Stimulated activated memory B cell treated with anti-CD40 and anti-IgM and Interleukin-4, amounts not matched to agents 10 μg/mL and 1 μg/mL and 100 μg/mL, for 72 hours (primary cell): ENCODE measurements around the gene AZGP1.
A peak's percentile ranks its signal among the peaks of the same experiment; 100 is the strongest.
"Not testable (repeated sequence)": the region's sequence is repeated elsewhere in the genome, so short reads cannot be mapped to it uniquely, and the experiment has no call there.

Source experiments
- ATAC-seq: fragments of 150-1000 bp; cut with Tn5 transposase; 2 replicates; pipeline ENCODE4 v1.10.0; 2021
- H3K27ac Mint-ChIP-seq: one replicate; pipeline ENCODE4 v1.8.0; 2022; ENCODE audit warnings: mild to moderate bottlenecking, mixed read lengths
- H3K27me3 Mint-ChIP-seq: one replicate; pipeline ENCODE4 v1.8.0; 2022; ENCODE audit warnings: mixed read lengths
- H3K36me3 Mint-ChIP-seq: one replicate; pipeline ENCODE4 v1.8.0; 2022; ENCODE audit warnings: mixed read lengths
- H3K4me1 Mint-ChIP-seq: one replicate; pipeline ENCODE4 v1.8.0; 2022; ENCODE audit warnings: mixed read lengths
- H3K4me3 Mint-ChIP-seq: one replicate; pipeline ENCODE4 v1.8.0; 2022; ENCODE audit warnings: mild to moderate bottlenecking, moderate library complexity, mixed read lengths
- H3K9me3 Mint-ChIP-seq: one replicate; pipeline ENCODE4 v1.8.0; 2022; ENCODE audit warnings: mixed read lengths

AZGP1 gene

DNA sequence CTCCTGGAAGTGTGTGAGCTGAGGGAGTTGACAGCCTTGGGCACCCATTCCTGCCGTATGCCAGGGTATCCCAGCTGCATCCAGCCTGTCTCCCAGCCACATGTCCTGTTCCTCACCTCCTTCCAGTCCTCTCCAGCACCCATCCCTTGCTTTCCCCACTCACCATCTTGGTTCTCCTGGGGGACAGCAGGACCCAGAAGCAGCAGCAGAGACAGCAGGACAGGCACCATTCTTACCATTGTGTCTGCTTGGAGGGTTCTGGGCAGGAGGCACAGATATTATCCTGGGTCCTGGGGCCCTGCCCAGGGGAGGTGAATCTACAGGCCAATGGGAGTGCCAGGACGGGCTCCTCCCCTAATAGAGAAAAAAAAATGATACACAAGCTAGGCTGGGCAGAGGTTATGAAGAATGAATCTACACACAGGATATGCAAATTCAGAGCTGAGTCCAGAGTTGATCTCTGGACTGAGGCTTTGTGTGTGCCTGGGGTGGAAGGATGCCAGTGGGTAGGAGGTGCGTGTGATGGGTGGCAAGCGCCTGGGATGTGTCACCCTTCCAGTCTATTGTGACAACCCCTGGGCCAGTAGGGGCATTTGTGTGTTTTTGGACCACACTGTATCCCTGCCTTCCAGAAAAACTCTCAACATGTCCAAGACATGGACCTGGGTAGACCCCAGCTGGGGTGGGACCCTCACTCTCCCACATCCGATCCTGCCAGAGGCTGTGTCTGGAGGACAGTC lies at the start of gene AZGP1:
AZGP1 (minus strand) TSS at position 250 of the 740 bp plus-strand sequence; CDS start at position 239, 11 bp downstream.
- Mint-ChIP-seq H3K4me3 (no peak within 1 kb of the TSS), H3K36me3 (no peaks in the 10 kb centered on the region), H3K27ac (no peak within 1 kb of the TSS), H3K9me3 (no peaks in the 10 kb centered on the region), H3K4me1 (peaks cover 7% of the 10 kb centered on the region), H3K27me3 (peaks cover 54% of the 10 kb centered on the region)
- no peak for ATAC-seq

GRCh38 chr7:100024020-100024619 lies 48.3 kb upstream of the AZGP1 start:
- Mint-ChIP-seq H3K27ac (no peak overlapping the region), H3K9me3 (no peaks in the 10 kb centered on the region), H3K27me3 (no peaks in the 10 kb centered on the region), H3K36me3 (peaks cover 19% of the 10 kb centered on the region), H3K4me3 (no peak overlapping the region), H3K4me1 (peaks cover 21% of the 10 kb centered on the region)
- no peak for ATAC-seq

DNA sequence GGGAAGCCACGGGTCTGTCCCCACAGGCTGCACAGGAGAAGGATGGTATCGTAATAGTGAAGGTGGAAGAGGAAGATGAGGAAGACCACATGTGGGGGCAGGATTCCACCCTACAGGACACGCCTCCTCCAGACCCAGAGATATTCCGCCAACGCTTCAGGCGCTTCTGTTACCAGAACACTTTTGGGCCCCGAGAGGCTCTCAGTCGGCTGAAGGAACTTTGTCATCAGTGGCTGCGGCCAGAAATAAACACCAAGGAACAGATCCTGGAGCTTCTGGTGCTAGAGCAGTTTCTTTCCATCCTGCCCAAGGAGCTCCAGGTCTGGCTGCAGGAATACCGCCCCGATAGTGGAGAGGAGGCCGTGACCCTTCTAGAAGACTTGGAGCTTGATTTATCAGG lies 47.7 kb upstream of the AZGP1 start:
- Mint-ChIP-seq H3K27ac (no peak overlapping the region), H3K36me3 (peaks cover 19% of the 10 kb centered on the region), H3K4me3 (no peak overlapping the region), H3K4me1 (peaks cover 23% of the 10 kb centered on the region), H3K9me3 (no peaks in the 10 kb centered on the region), H3K27me3 (no peaks in the 10 kb centered on the region)
- no peak for ATAC-seq

DNA sequence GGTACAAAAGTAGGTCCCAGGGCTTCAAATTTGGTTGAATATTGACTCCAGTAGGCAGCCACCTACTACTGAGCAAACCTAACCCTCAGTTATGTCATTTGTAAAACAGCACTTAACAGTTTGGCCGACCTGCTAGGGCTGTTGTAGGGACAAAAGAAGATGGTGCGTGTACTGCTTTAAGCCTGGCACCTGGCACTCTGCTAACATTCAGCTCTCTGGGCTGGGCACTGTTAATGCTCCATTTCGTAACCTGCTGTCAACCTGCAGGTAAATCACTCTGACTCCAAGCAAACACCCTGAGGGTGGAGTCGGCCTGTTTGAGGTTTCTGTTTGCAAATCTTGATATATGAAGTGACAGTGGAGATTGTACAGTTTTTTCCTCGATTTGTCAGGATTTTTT lies 46.8 kb upstream of the AZGP1 start:
- ATAC-seq = no peak
- Mint-ChIP-seq H3K27ac (no peak overlapping the region), H3K27me3 (no peaks in the 10 kb centered on the region), H3K4me3 (no peak overlapping the region), H3K4me1 (peaks cover 30% of the 10 kb centered on the region), H3K9me3 (no peaks in the 10 kb centered on the region), H3K36me3 (peaks cover 19% of the 10 kb centered on the region)

DNA sequence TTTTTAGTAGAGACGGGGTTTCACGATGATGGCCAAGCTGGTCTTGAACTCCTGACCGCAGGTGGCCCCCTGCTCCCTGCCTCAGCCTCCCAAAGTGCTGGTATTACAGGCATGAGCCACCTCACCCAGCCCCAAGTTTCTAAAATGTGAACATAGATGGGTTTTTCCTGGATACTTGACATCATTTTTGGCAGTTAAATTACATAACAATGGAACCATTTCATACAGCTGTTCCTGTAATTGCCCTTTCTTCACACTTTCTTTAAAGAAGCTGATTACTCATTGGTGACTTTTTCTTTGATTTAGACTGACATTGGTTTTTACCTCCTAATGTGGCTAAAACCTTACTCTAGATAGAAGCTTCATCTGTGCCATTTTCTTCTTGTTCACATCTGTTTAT lies 45.5 kb upstream of the AZGP1 start:
- Mint-ChIP-seq H3K4me3 (no peak overlapping the region), H3K27ac (no peak overlapping the region), H3K9me3 (no peaks in the 10 kb centered on the region), H3K36me3 (peaks cover 19% of the 10 kb centered on the region), H3K27me3 (no peaks in the 10 kb centered on the region), H3K4me1 (peaks cover 35% of the 10 kb centered on the region)
- no peak for ATAC-seq

GRCh38 chr7:100019908-100020307 lies 44.1 kb upstream of the AZGP1 start:
- Mint-ChIP-seq H3K4me3 (no peak overlapping the region), H3K9me3 (no peaks in the 10 kb centered on the region), H3K4me1 (peaks cover 31% of the 10 kb centered on the region), H3K27me3 (no peaks in the 10 kb centered on the region), H3K36me3 (peaks cover 19% of the 10 kb centered on the region), H3K27ac (peak overlapping the region; percentile 3)
- no peak for ATAC-seq

DNA sequence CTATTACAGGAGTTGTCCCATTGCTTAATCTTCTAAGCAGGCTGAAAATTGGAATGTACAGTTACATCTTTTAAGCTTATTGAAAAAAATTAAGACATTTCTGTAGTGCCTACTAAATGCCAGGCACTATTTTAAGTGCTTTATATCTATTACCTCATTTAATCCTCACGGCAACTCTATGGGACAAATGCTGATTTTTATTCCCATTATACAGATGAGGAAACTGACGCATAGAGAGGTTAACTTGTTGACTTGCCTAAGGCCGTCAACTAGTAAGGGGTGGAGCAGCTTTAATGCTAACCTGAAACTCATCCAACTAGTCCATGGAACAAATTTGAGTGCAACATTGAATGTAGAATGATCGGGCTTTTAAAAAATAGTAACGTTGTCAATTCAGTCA lies 42.0 kb upstream of the AZGP1 start:
- H3K9me3 Mint-ChIP-seq = no peaks in the 10 kb centered on the region
- H3K27me3 Mint-ChIP-seq = no peaks in the 10 kb centered on the region
- no peak overlapping the region for H3K27ac Mint-ChIP-seq
- peaks cover 4% of the 10 kb centered on the region for H3K36me3 Mint-ChIP-seq
- no peak for ATAC-seq
- no peak overlapping the region for H3K4me3 Mint-ChIP-seq
- peaks cover 31% of the 10 kb centered on the region for H3K4me1 Mint-ChIP-seq

GRCh38 chr7:100017300-100017699 lies 41.5 kb upstream of the AZGP1 start:
- Mint-ChIP-seq H3K27me3 (no peaks in the 10 kb centered on the region), H3K9me3 (no peaks in the 10 kb centered on the region), H3K27ac (no peak overlapping the region), H3K4me3 (no peak overlapping the region), H3K36me3 (no peaks in the 10 kb centered on the region), H3K4me1 (peaks cover 31% of the 10 kb centered on the region)
- no peak for ATAC-seq

DNA sequence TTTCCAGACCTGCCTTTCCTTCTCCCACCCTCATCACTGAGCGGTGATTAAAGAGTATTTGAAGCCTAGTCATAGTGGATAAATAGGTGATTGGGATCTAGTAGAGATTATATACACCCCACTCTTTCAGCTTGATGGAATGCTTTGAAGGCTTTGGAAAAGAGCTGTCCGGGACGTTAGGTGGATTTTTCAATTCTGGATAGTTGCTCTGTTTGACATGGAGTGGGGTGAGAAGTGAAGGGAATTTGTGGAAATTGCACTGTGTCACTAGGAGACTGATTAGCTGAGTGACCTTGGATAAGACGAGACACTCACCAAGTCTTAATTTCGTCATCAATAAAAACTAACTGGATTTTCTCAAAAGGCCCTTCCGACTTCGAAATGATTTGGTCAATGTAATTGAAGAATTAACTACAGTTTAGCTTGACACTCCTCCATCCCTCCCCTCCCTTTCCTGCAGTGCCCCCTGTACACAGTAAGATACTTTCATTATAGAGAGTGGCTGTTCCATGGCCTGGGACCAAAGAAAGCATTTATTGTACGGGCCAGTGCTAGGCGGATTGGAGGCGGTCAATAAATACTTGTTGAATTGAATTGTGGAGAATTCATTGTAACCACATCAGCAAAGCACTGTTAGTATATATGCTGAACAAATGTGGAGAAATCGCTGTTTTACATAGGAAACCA lies 40.5 kb upstream of the AZGP1 start:
- peak overlapping the region; percentile 88 for H3K4me3 Mint-ChIP-seq
- ATAC-seq = no peak
- H3K9me3 Mint-ChIP-seq = no peaks in the 10 kb centered on the region
- no peaks in the 10 kb centered on the region for H3K36me3 Mint-ChIP-seq
- peaks cover 6% of the 10 kb centered on the region for H3K27me3 Mint-ChIP-seq
- H3K4me1 Mint-ChIP-seq = peaks cover 31% of the 10 kb centered on the region
- peak overlapping the region; percentile 87 for H3K27ac Mint-ChIP-seq

GRCh38 chr7:100015232-100016214 lies 39.7 kb upstream of the AZGP1 start, which contains the start of gene ZKSCAN1:
Gene ZKSCAN1 (plus strand): TSS chr7:100015596. CDS start chr7:100023507, 7,911 bp downstream.
- H3K36me3 Mint-ChIP-seq = no peaks in the 10 kb centered on the region
- peak; percentile 99 for ATAC-seq
- peaks cover 12% of the 10 kb centered on the region for H3K27me3 Mint-ChIP-seq
- no peaks in the 10 kb centered on the region for H3K9me3 Mint-ChIP-seq
- peak within 1 kb of the TSS; percentile 88 for H3K4me3 Mint-ChIP-seq
- H3K4me1 Mint-ChIP-seq = peaks cover 31% of the 10 kb centered on the region
- peak within 1 kb of the TSS; percentile 87 for H3K27ac Mint-ChIP-seq

GRCh38 chr7:100013328-100013676 lies 37.5 kb upstream of the AZGP1 start:
- no peak for ATAC-seq
- Mint-ChIP-seq H3K9me3 (no peaks in the 10 kb centered on the region), H3K4me1 (peaks cover 15% of the 10 kb centered on the region), H3K27me3 (peaks cover 12% of the 10 kb centered on the region), H3K4me3 (no peak overlapping the region), H3K36me3 (no peaks in the 10 kb centered on the region), H3K27ac (no peak overlapping the region)

DNA sequence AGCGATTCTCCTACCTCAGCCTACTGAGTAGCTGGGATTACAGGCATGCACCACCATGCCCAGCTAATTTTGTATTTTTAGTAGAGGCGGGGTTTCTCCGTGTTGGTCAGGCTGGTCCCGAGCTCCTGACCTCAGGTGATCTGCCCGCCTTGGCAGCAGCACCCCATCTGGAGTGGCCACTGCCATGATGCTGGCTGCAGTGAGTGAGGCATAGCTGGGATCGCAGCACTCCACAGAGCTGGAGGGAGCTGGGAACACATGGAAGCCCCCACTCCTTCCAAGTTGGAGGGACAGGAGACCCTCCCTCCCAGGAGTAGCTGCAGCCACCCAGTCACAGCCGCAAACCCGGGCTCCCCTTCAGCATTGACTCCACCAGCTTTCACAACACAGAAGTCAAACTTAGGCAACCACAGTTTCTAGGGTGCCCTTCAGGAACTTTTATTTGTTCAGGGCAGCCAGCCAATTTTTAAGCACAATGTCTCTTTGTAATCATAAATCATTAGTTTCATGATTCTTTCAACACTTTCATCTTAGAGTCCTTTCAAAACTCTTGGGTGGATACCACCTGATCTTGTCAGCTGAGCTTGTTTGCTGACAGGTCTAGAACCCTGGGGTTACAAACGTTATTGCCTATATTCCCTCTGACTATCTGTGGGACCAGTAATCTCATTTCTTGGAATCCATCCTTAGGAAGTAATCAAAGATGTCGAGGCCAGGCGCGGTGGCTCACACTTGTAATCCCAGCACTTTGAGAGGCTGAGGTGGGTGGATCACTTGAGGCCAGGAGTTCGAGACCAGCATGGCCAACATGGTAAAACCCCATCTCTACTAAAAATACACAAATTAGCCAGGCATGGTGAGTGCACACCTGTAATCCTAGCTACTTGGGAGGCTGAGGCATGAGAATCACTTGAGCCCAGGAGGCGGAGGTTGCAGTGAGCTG lies 36.8 kb upstream of the AZGP1 start:
- not testable (repeated sequence) for H3K9me3 Mint-ChIP-seq, H3K4me1 Mint-ChIP-seq, H3K36me3 Mint-ChIP-seq, H3K4me3 Mint-ChIP-seq, H3K27ac Mint-ChIP-seq, ATAC-seq
- peaks cover 12% of the 10 kb centered on the region for H3K27me3 Mint-ChIP-seq

DNA sequence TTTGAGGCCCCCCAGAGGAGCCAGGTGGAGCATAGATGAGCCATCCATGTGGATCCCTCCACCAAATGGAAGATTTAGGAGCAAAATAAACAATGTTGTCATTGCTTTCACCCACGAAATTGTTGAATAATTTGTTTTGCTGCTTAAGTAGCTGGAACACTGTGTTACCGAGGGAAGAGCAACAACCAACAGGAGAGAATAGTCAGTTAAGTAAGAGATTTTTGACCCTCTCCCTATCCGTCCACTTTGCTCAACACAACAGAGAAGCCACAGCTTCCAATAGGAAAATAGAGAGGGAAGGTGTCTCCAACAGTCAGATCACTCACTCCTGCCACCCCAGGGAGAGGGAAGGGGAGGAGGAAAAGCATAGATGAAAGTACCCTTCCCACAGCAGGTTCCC lies 35.7 kb upstream of the AZGP1 start:
- ATAC-seq = no peak
- H3K36me3 Mint-ChIP-seq = no peaks in the 10 kb centered on the region
- peaks cover 7% of the 10 kb centered on the region for H3K4me1 Mint-ChIP-seq
- no peaks in the 10 kb centered on the region for H3K9me3 Mint-ChIP-seq
- H3K27ac Mint-ChIP-seq = no peak overlapping the region
- H3K27me3 Mint-ChIP-seq = peaks cover 12% of the 10 kb centered on the region
- H3K4me3 Mint-ChIP-seq = no peak overlapping the region

DNA sequence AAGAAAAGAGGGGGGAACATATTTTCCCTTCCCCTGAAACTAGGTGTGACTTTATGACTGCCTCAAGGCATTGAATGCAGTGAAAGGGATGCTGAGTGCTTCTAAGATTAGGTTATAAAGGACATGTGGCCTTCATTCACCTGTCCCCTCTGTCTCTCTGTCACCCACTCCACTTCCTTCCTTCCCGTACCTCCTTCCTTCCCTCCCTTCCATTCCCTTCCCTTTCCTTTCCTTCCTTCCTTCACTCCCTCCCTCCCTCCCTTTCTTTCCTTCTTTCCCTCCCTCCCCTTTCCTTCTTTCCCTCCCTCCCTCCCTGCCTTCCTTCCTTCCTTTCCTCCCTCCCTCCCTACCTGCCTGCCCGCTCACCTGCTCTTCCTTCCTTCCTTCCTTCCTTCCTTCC lies 35.1 kb upstream of the AZGP1 start:
- Mint-ChIP-seq H3K27me3 (peaks cover 12% of the 10 kb centered on the region), H3K27ac (no peak overlapping the region), H3K36me3 (no peaks in the 10 kb centered on the region), H3K9me3 (no peaks in the 10 kb centered on the region), H3K4me3 (no peak overlapping the region), H3K4me1 (peaks cover under 1% of the 10 kb centered on the region)
- no peak for ATAC-seq
